K562 (cell line): Measurements from ENCODE around the gene PAFAH2. TPM values are rescaled to one million over a fixed set of nuclear protein-coding genes. Genes with fewer than 3 reads are reported as not detected.
A peak's percentile ranks its signal among the peaks of the same experiment; 100 is the strongest.

ENCODE experiments used
- BDP1 ChIP-seq: IDR thresholded peaks from 3 replicates; pipeline ENCODE4 v1.6.1; 2011; ENCODE audit not compliant: insufficient read length, insufficient read depth
- FOXJ2 ChIP-seq: fragments of 200-800 bp; sonication (Bioruptor generic); IDR thresholded peaks from 2 replicates; pipeline ENCODE4 v1.6.1; 2016; ENCODE audit warnings: missing genetic modification characterization, missing compliant biosample characterization
- HIVEP1 ChIP-seq: fragments of 250-450 bp; sonication (Bioruptor Pico); IDR thresholded peaks from 2 replicates; pipeline ENCODE4 v1.4.0; 2020; ENCODE audit warnings: mild to moderate bottlenecking
- MTF1 ChIP-seq: fragments of 250-450 bp; sonication (Bioruptor Pico); IDR thresholded peaks from 2 replicates; pipeline ENCODE4 v1.9.0; 2021; ENCODE audit warnings: moderate library complexity, mild to moderate bottlenecking, inconsistent platforms, borderline replicate concordance
- NCOA1 ChIP-seq: fragments of 450-650 bp; IDR thresholded peaks from 2 replicates; pipeline ENCODE4 v1.6.1; 2016; ENCODE audit warnings: low read depth
- PBX2 ChIP-seq, 2 experiments: IDR thresholded peaks in 1 of 2; conservative IDR thresholded peaks in 1 of 2; 2 replicates each; pipeline ENCODE4 v1.6.1; 2016; ENCODE audit warnings: low read depth in 2 of 2, mild to moderate bottlenecking in 1 of 2, missing compliant biosample characterization in 1 of 2, missing genetic modification characterization in 1 of 2, moderate library complexity in 1 of 2
- PREB ChIP-seq: sonication (generic); formaldehyde crosslinking; IDR thresholded peaks from 2 replicates; pipeline ENCODE4 v1.8.1; 2023; ENCODE audit warnings: mild to moderate bottlenecking, missing genetic modification reagents
- RBM39 ChIP-seq: fragments of 200-400 bp; formaldehyde crosslinking; optimal IDR thresholded peaks from 2 replicates; pipeline ENCODE3; 2018; ENCODE audit warnings: low read depth, low read length
- TAF1 ChIP-seq: IDR thresholded peaks from 2 replicates; pipeline ENCODE4 v1.6.1; 2011; ENCODE audit warnings: mild to moderate bottlenecking, low read length, moderate library complexity; ENCODE audit not compliant: insufficient read depth, control insufficient read depth, severe bottlenecking; ENCODE audit errors: extremely low read depth
- TAF15 ChIP-seq: fragments of 200-400 bp; formaldehyde crosslinking; IDR thresholded peaks from 2 replicates; pipeline ENCODE4 v1.6.1; 2017; ENCODE audit warnings: mild to moderate bottlenecking, low read depth, low read length, moderate library complexity
- ZBED1 ChIP-seq: IDR thresholded peaks from 2 replicates; pipeline ENCODE4 v1.6.1; 2014
- ZNF12 ChIP-seq: sonication (generic); formaldehyde crosslinking; IDR thresholded peaks from 2 replicates; pipeline ENCODE4 v1.4.0; 2020; ENCODE audit warnings: mild to moderate bottlenecking, missing genetic modification reagents
- ZNF134 ChIP-seq: fragments of 250-450 bp; sonication (Bioruptor Pico); conservative IDR thresholded peaks from 2 replicates; pipeline ENCODE4 v1.4.0; 2020
- ZNF212 ChIP-seq: fragments of 450-650 bp; formaldehyde crosslinking; IDR thresholded peaks from 2 replicates; pipeline ENCODE4 v1.4.0; 2020; ENCODE audit warnings: mild to moderate bottlenecking
- ZNF398 ChIP-seq: fragments of 250-450 bp; sonication (Bioruptor Pico); IDR thresholded peaks from 2 replicates; pipeline ENCODE4 v1.8.0; 2021; ENCODE audit warnings: moderate library complexity, mild to moderate bottlenecking, inconsistent platforms
- ZNF445 ChIP-seq: fragments of 250-450 bp; sonication (Bioruptor Pico); IDR thresholded peaks from 2 replicates; pipeline ENCODE4 v1.4.0; 2020; ENCODE audit warnings: low read depth, mild to moderate bottlenecking, moderate library complexity
- polyA plus RNA-seq, 8 experiments: library from polyadenylated mRNA; depleted of rRNA in 4 of 8; stranded (reverse) in 5 of 8; unstranded in 3 of 8; fragments of >200 nt; fragmentation: Nextera tagmentation in 2 of 8; fragmentation: Illumina TruSeq in 1 of 8; extraction: Ambion mirVana in 2 of 8; extraction: Trizol in 1 of 8; gene quantifications; 2 replicates each; pipeline versions ENCODE4 v1.2.1 to v1.2.3, GENCODE V29; 2011 to 2014; ENCODE audit warnings: inconsistent platforms in 1 of 8, missing spikeins in 1 of 8
- total RNA-seq, 7 experiments: library from RNA; depleted of rRNA in 6 of 7; stranded (reverse); fragments of >200 nt in 6 of 7; fragmentation: Illumina TruSeq in 2 of 7; extraction: Trizol in 2 of 7; gene quantifications; 2 replicates each; pipeline versions ENCODE4 v1.2.1 to v1.2.3, GENCODE V29; 2011 to 2021; ENCODE audit warnings: low replicate concordance in 1 of 7
- TF ChIP-seq, protein P1 (sequence below): fragments of 200-400 bp; formaldehyde crosslinking; IDR thresholded peaks from 2 replicates; pipeline ENCODE4 v1.6.1; 2017; ENCODE audit warnings: mild to moderate bottlenecking, low read depth, low read length, moderate library complexity
- TF ChIP-seq, protein P2 (sequence below): sonication (generic); formaldehyde crosslinking; IDR thresholded peaks from 2 replicates; pipeline ENCODE4 v1.5.0; 2020; ENCODE audit warnings: missing genetic modification reagents

The PAFAH2 gene
- total and polyA plus RNA-seq, 9 of the 15 experiments (the other 6 are each of a cell fraction or from before 2014, with no cell fraction given), result 4.2 to 10.9 (median 6.8) TPM

DNA sequence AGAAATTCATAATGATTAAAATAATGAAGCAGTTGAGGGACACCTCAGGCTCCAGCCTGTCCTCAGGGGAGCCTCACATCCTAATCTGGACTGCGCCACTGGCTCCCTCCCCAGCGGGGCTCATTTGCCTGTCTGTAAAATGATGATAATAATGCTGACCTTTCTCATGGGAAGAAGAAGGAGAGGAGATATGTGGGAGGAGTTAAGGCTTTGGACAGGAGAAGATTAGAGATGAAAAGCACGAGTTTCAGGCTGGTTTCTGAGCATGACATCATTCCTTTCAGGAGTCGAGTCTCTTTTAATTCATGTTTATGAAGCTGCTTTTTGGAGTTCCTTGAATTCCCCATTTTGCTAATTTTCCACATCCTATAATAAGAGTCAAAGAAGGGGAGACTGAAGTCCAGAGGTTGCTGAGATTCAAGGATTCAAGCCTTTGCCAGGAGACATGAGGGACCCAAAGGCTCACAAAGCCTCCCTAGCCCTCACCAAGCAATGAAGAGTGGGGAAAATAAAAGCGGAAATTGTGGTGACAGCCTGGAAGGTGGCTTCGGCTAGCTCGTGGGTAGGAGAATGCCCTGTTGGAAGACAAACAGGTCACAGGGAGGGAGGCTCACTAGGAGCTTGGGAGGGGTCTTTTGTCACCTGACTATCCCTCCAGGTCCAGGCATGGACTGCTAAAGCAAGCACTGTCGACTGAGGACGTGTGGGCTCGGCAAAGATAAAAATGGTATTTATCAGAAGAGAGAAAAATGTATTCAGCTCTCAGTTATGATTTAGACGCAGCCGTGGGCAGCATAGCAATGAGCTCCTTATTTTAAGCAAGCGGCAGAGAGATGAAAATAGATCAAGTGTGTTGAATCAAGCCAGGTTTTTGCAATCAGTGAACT lies 64.1 kb downstream of the PAFAH2 start (continued):
- TF ChIP-seq PBX2 (CRISPR knock-in tag; IDR thresholded peaks at IDR 0.05; ENCODE audit: low read depth) (no peak), PBX2 (tag; conservative IDR thresholded peaks at IDR 0.05; ENCODE audit: low read depth) (no peak), ZNF445 (CRISPR knock-in tag) (no peak), FOXJ2 (tag) (peak; percentile 64; the same call in 1 of the 2 replicates), RBM39 (no peak), PREB (CRISPR knock-in tag) (0 out of 2 replicates have a peak, but pooled peaks have one; percentile 18), ZNF134 (CRISPR knock-in tag) (no peak), TAF15 (no peak), BDP1 (no peak), HIVEP1 (CRISPR knock-in tag) (no peak), ZNF398 (CRISPR knock-in tag) (no peak), ZBED1 (no peak), ZNF212 (CRISPR knock-in tag) (no peak), TAF1 (peak; percentile 54), ZNF12 (CRISPR knock-in tag) (no peak), MTF1 (CRISPR knock-in tag) (no peak), NCOA1 (peak; percentile 51; the same call in 1 of the 2 replicates)
- TF ChIP-seq, protein P1, sequence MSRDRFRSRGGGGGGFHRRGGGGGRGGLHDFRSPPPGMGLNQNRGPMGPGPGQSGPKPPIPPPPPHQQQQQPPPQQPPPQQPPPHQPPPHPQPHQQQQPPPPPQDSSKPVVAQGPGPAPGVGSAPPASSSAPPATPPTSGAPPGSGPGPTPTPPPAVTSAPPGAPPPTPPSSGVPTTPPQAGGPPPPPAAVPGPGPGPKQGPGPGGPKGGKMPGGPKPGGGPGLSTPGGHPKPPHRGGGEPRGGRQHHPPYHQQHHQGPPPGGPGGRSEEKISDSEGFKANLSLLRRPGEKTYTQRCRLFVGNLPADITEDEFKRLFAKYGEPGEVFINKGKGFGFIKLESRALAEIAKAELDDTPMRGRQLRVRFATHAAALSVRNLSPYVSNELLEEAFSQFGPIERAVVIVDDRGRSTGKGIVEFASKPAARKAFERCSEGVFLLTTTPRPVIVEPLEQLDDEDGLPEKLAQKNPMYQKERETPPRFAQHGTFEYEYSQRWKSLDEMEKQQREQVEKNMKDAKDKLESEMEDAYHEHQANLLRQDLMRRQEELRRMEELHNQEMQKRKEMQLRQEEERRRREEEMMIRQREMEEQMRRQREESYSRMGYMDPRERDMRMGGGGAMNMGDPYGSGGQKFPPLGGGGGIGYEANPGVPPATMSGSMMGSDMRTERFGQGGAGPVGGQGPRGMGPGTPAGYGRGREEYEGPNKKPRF, result no peak
- TF ChIP-seq, protein P2, sequence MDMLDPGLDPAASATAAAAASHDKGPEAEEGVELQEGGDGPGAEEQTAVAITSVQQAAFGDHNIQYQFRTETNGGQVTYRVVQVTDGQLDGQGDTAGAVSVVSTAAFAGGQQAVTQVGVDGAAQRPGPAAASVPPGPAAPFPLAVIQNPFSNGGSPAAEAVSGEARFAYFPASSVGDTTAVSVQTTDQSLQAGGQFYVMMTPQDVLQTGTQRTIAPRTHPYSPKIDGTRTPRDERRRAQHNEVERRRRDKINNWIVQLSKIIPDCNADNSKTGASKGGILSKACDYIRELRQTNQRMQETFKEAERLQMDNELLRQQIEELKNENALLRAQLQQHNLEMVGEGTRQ (CRISPR knock-in tag), result no peak
